GM12892 (cell line): ENCODE results near the gene VWA8.
"Not testable (repeated sequence)": the region's sequence is repeated elsewhere in the genome, so short reads cannot be mapped to it uniquely, and the experiment has no call there.

Experiments
- DNase-seq: peaks from one replicate; pipeline ENCODE4 v3.0.0; 2011; ENCODE audit not compliant: insufficient read length
- FAIRE-seq: peaks from 2 replicates; lab custom pipeline; 2011; peaks lifted over from hg19 to GRCh38; lab: Jason Lieb, UNC
- POLR2A ChIP-seq: IDR thresholded peaks from 2 replicates; pipeline ENCODE4 v1.6.1; 2011; ENCODE audit warnings: low read depth, low read length, control low read depth
- POLR2AphosphoS5 ChIP-seq: IDR thresholded peaks from 2 replicates; pipeline ENCODE4 v1.6.1; 2011; ENCODE audit warnings: low read depth, low read length, control low read depth
- TAF1 ChIP-seq: IDR thresholded peaks from 2 replicates; pipeline ENCODE4 v1.6.1; 2011; ENCODE audit warnings: low read depth, mild to moderate bottlenecking, control low read depth, low read length, borderline replicate concordance

The VWA8 gene

GRCh38 chr13:41833201-41833600 is 127.7 kb downstream of the VWA8 start:
- no peak for FAIRE-seq
- no peak for DNase-seq
- no peak for TF ChIP-seq TAF1
- TF ChIP-seq POLR2AphosphoS5, result no peak
- no peak for TF ChIP-seq POLR2A

DNA sequence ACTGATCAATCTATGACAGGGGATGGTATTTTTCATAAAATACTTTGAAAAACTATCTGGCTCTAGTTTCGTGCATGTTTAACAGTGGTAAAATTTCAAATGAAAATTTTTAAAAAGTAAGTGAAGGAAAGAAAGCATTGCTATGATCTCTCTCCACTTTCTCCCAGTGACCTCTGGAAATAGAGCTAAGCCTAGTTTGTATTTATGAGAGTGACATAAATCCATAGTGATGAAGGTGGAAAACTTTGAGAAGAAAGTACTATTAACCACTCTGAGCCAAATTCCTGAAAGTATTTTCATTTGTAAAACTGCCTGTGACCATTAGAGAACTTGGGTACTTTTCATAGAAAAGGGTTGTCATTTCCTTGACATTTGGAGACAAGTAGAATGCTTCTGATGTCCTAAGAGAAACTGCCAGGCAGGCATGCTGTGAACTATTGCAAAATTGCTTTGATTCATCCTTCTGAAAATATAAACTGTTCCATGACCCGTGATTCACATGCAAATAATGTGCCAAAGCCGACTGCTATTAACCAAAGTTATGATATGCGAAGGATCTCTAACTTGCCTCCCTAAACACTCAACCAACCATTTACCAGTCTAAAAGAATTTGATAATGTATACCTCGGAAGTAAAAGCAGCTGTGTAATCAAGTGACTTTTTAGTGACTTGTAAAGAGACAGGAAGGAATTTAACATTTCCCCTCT is 133.2 kb downstream of the VWA8 start:
- FAIRE-seq (peak; percentile 17), DNase-seq (no peak)
- no peak for TF ChIP-seq TAF1
- TF ChIP-seq POLR2AphosphoS5, result no peak
- no peak for TF ChIP-seq POLR2A

DNA sequence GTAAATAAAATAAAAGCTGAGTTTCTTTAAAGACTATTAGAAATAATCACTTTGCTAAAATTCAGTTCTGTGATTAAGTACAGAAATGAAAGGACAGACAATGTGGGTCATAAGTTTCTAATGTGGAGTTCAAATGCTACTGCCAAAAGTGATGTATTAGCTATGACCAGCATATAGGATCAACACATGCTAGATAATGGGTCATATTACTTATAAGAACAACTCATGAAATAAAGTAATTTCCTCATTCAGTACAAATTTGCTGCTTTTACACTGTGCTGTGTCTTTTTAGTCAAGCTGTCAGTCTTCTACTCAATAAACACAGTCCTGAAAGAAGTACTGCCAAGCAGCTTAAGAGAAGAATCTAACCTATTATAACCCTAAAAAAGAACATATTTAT is 135.2 kb downstream of the VWA8 start:
- no peak for DNase-seq
- no peak for TF ChIP-seq POLR2AphosphoS5
- TF ChIP-seq TAF1, result no peak
- TF ChIP-seq POLR2A, result no peak
- no peak for FAIRE-seq

- FAIRE-seq (no peak), DNase-seq (no peak)
- TF ChIP-seq POLR2A (no peak), POLR2AphosphoS5 (no peak), TAF1 (no peak)
Observed at GRCh38 chr13:41823476-41823875, 137.4 kb downstream of the VWA8 start.

GRCh38 chr13:41822560-41822959 is 138.3 kb downstream of the VWA8 start:
- FAIRE-seq (peak; percentile 9), DNase-seq (no peak)
- TF ChIP-seq POLR2AphosphoS5 (no peak), POLR2A (no peak), TAF1 (no peak)

DNA sequence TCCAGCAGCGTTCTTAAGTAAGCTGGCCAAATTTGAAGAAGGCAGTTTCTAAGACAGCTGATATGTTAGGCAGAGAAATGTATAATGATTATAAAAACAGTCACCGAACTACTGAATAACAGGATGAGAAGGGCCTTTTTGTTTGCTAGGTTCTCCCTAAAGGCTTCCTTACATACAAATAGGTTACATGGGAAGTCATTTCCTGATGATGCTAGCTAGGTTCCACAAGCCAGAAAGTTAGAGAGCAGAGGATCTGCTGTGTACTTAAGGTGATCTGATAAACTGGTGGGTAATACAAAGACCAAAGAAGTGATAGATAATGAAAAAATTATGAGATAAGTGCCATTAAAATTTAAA is 139.7 kb downstream of the VWA8 start:
- TF ChIP-seq TAF1 (no peak), POLR2AphosphoS5 (no peak), POLR2A (no peak)
- DNase-seq (no peak), FAIRE-seq (no peak)

DNA sequence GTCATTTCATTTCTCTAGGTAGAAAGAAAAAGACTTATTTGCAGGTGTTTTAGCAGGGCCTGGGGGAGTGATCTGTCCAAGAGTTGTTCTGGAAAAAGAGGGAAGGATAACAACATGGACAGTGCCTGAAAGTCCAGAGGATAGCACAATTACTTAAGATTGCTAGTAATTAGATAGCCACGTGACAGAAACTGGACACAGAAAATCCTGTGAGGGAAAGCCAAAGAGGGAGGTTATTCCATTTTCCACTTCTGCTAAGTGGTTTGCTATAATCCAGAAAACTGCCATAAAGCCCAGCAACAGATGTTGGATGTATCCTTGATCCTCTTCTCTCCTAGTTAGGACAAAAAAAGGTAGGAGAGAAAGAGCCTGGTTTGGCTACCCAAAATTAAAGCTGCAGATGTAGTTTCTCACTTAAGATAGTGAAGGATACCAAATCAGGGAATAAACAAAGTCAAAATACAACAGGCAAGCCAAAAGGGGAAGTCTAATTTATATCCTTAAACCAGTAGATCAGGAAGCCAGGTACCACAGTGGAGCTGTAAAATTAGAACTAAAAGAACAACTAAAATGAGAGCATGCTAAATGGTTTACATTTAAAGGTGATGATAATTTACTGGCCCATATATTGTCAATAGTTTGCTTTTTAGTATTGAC is 140.2 kb downstream of the VWA8 start:
- DNase-seq, result no peak
- TF ChIP-seq POLR2A (no peak), POLR2AphosphoS5 (no peak), TAF1 (no peak)
- no peak for FAIRE-seq

- TF ChIP-seq POLR2A, result no peak
- TF ChIP-seq TAF1, result no peak
- no peak for TF ChIP-seq POLR2AphosphoS5
- FAIRE-seq, result no peak
Observed at GRCh38 chr13:41816057-41816456, 144.9 kb downstream of the VWA8 start.

GRCh38 chr13:41813426-41813825 is 147.5 kb downstream of the VWA8 start:
- no peak for DNase-seq
- FAIRE-seq, result no peak
- TF ChIP-seq TAF1, result no peak
- TF ChIP-seq POLR2A, result no peak
- TF ChIP-seq POLR2AphosphoS5, result no peak

More at GRCh38 chr13:41816057-41816456, 144.9 kb downstream of the VWA8 start:
- no peak for DNase-seq

DNA sequence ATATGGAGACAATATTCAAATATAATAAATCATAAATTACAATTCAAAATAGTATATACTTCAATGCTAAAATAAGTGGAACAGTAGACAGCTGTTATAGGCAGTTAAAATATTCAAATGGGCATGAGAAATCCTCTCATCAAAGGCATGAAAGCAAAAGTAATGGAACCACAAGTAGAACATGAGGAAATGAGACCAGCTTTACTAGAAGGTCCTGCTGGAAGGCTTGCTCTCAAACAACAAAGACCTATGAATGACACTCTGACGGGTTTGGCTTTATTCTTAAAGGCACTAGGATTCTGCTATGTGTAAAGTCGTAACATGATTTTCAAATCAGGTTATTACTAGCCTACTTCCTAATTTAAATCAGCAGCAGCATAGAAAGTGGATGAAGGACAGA is 148.1 kb downstream of the VWA8 start:
- FAIRE-seq (peak; percentile 78), DNase-seq (no peak)
- TF ChIP-seq POLR2AphosphoS5, result no peak

- FAIRE-seq (no peak), DNase-seq (no peak)
- TF ChIP-seq POLR2A (no peak), TAF1 (no peak), POLR2AphosphoS5 (no peak)
Observed at GRCh38 chr13:41812237-41812636, 148.7 kb downstream of the VWA8 start.

- TF ChIP-seq POLR2A, result no peak
- FAIRE-seq (peak; percentile 74), DNase-seq (no peak)
Observed at GRCh38 chr13:41811588-41812021, 149.3 kb downstream of the VWA8 start.

- TF ChIP-seq TAF1 (no peak), POLR2AphosphoS5 (no peak), POLR2A (no peak)
- no peak for DNase-seq
- FAIRE-seq, result no peak
Observed at GRCh38 chr13:41809962-41810361, 150.9 kb downstream of the VWA8 start.

GRCh38 chr13:41803445-41803735 is 157.5 kb downstream of the VWA8 start:
- not testable (repeated sequence) for DNase-seq, FAIRE-seq
